ENCODE measurements around the gene EXO1. TPM values are rescaled to one million over a fixed set of nuclear protein-coding genes. Genes with fewer than 3 reads are reported as not detected.

The EXO1 gene
- polyA plus RNA-seq, 4 donors, result 0.27 to 4.9 (median 3.4) TPM; not detected in 1

DNA sequence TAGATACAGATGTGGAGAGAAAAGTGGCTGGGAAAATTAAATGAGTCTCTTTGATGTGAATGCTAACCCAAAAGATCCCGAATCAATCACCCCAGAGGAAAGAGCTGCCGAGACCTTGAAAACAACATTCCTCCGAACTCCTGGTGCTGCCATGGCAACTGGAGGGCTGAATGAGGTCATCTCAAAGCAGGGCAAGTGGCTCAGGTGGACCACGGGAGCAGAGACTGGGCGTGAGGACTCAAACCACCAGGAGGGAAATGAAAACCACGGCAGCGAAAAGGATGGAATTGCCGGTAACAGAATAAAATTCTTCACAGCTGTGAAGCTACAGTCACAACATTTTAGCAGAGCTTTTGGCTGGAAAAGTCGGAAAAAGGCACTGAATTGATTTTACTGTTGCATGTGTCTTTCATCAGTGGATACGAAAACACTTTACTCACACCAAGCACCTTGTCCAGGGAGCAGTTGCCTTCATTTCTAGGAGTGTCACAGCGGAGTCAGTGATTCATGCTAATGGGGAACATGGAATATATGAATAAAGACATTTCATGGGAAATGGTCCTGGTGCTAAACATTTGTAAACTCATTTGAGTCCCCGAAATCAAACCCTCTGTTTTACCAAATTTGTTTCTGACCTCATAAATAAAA is 86.3 kb downstream of the EXO1 start:
- WGBS, 3 donors, result 49 to 63% (median 61%) methylated on average over 12 of the region's 12 CpGs
- H3K36me3 ChIP-seq (ENCODE audit: control insufficient read depth in 3 of 3, insufficient read depth in 2 of 3, low read depth in 1 of 3, low read length in 3 of 3), result no peaks in the 10 kb centered on the region
- DNase-seq (no peak), FAIRE-seq (no peak)
- H3K4me1 ChIP-seq (ENCODE audit: control insufficient read depth in 3 of 3, insufficient read depth in 2 of 3, low read depth in 1 of 3, low read length in 2 of 3), result no peaks in the 10 kb centered on the region
- peaks cover 0 to 4% (median 0%) of the 10 kb centered on the region in 3 donors for H3K27me3 ChIP-seq (ENCODE audit: control insufficient read depth in 3 of 3, insufficient read depth in 3 of 3, low read length in 3 of 3)
- no peak overlapping the region for H3K27ac ChIP-seq (ENCODE audit: low read depth in 1 of 3, low read length in 2 of 3)
- no peaks in the 10 kb centered on the region for H3K9me3 ChIP-seq (ENCODE audit: control insufficient read depth in 2 of 2, insufficient read depth in 1 of 2, low read depth in 1 of 2, low read length in 1 of 2)
- H3K4me3 ChIP-seq (ENCODE audit: low read depth in 1 of 3, low read length in 3 of 3), result no peak overlapping the region

- H3K4me1 ChIP-seq (ENCODE audit: control insufficient read depth in 3 of 3, insufficient read depth in 2 of 3, low read depth in 1 of 3, low read length in 2 of 3), result no peaks in the 10 kb centered on the region
- peaks cover 0 to 4% (median 0%) of the 10 kb centered on the region in 3 donors for H3K27me3 ChIP-seq (ENCODE audit: control insufficient read depth in 3 of 3, insufficient read depth in 3 of 3, low read length in 3 of 3)
- WGBS, 3 donors, result 71 to 78% (median 73%) methylated on average over 7 of the region's 7 CpGs
- H3K9me3 ChIP-seq (ENCODE audit: control insufficient read depth in 2 of 2, insufficient read depth in 1 of 2, low read depth in 1 of 2, low read length in 1 of 2), result no peaks in the 10 kb centered on the region
- H3K36me3 ChIP-seq (ENCODE audit: control insufficient read depth in 3 of 3, insufficient read depth in 2 of 3, low read depth in 1 of 3, low read length in 3 of 3), result no peaks in the 10 kb centered on the region
- no peak for FAIRE-seq
- no peak overlapping the region for H3K4me3 ChIP-seq (ENCODE audit: low read depth in 1 of 3, low read length in 3 of 3)
- DNase-seq, result no peak
- H3K27ac ChIP-seq (ENCODE audit: low read depth in 1 of 3, low read length in 2 of 3), result no peak overlapping the region
Observed at GRCh38 chr1:241934866-241935265, 86.9 kb downstream of the EXO1 start.

Other genes starting within 250 kb of the EXO1 start
- gene CHML, start 207.8 kb upstream of the EXO1 start, polyA plus RNA-seq, result 10 to 100 TPM in 1 of 4 donors, 1 to 10 TPM in 3; 1.3 to 16.0 (median 2.2) TPM
- 10 to 100 TPM in 1 of 4 donors, 1 to 10 TPM in 3; 5.0 to 27.9 (median 8.6) TPM for gene OPN3, start 207.8 kb upstream of the EXO1 start, polyA plus RNA-seq
- under 1 TPM in 1 of 4 donors, not detected in 3; 0.09 TPM for gene WDR64, start 195.9 kb upstream of the EXO1 start, polyA plus RNA-seq
- gene BECN2, start 109.6 kb downstream of the EXO1 start, polyA plus RNA-seq, result not detected
- gene MAP1LC3C, start 150.9 kb downstream of the EXO1 start, polyA plus RNA-seq, result 1 to 10 TPM in 1 of 4 donors, under 1 TPM in 1, not detected in 2; 0.31 to 3.1 TPM

Data from small intestine (tissue), 7 donors.